Tibial nerve (tissue), 4 donors: Measurements from ENCODE around the gene ERMP1.

ENCODE experiments used
- CTCF ChIP-seq, 5 experiments: fragments of 200-600 bp in 3 of 5; fragments of 450-650 bp in 2 of 5; sonication (generic) in 3 of 5; IDR thresholded peaks; one replicate each; pipeline ENCODE4 v1.5.1; 2016 to 2019; ENCODE audit warnings: antibody characterized with exemption in 5 of 5, mild to moderate bottlenecking in 3 of 5, moderate library complexity in 2 of 5
- EP300 ChIP-seq, 2 donors: sonication (generic); formaldehyde crosslinking; IDR thresholded peaks; one replicate each; pipeline ENCODE4 v1.6.1; 2017; ENCODE audit warnings: antibody characterized with exemption in 2 of 2, mild to moderate bottlenecking in 1 of 2
- POLR2A ChIP-seq, 2 donors: fragments of 450-650 bp; IDR thresholded peaks; one replicate each; pipeline ENCODE4 v1.6.1; 2017; ENCODE audit warnings: antibody characterized with exemption in 2 of 2, mild to moderate bottlenecking in 2 of 2, moderate library complexity in 2 of 2

DNA sequence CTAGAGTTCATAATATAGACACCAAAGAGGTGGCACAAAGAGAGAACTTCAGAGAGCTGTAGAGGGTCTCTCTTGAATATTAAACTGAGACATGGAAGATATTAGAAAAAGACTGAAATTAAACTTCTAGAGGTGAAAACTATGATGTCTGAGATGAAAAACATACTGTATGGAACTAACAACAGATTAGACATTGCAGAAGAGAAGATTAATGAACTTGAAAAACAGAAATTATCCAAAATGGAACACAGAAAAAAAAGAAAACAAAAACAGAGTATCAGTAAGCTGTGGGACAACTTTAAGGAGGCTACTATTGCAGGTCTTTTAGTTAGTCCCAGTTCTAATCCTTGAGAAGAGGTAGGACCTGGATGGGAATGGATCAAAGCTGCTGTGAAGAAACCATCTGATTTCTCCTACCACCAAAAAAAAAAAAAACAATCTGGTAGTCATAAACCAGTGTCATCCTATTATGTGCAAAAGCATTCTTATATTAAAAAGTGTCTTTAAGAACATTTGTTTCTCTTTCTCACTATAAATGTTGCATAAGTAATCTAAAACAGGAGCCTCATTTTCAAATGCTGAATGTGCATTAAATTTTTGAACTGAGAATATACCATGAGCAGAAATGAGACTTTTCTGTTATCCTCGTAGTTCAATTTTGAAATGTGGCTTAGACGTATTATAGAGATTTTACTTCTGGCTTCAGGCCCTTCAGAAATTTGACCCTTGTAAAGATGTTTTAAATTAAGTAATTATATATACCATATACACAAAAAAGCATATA, 96.2 kb downstream of the ERMP1 start:
- TF ChIP-seq CTCF (IDR thresholded peaks at IDR 0.05) (no peak), POLR2A (IDR thresholded peaks at IDR 0.05) (no peak), EP300 (IDR thresholded peaks at IDR 0.05) (no peak)
